HFFc6 (cell line): Measurements from ENCODE around the gene FAM78B. TPM values are rescaled to one million over a fixed set of nuclear protein-coding genes. Genes with fewer than 3 reads are reported as not detected.

Experiments
- DNase-seq: peaks from one replicate; pipeline ENCODE4 v3.0.0-alpha.2; 2018
- H3K27ac Mint-ChIP-seq: 2 replicates; pipeline ENCODE4 v1.8.0; 2020; ENCODE audit warnings: mild to moderate bottlenecking, mixed read lengths
- H3K27me3 Mint-ChIP-seq: 2 replicates; pipeline ENCODE4 v1.8.0; 2021; ENCODE audit warnings: mild to moderate bottlenecking, moderate library complexity, mixed read lengths; ENCODE audit not compliant: insufficient read depth
- H3K36me3 Mint-ChIP-seq: 2 replicates; pipeline ENCODE4 v1.8.0; 2021; ENCODE audit warnings: low read depth, mixed read lengths
- H3K4me1 Mint-ChIP-seq: 2 replicates; pipeline ENCODE4 v1.8.0; 2020; ENCODE audit warnings: low read depth, mixed read lengths
- H3K4me3 Mint-ChIP-seq: 2 replicates; pipeline ENCODE4 v1.8.0; 2020; ENCODE audit warnings: mild to moderate bottlenecking, moderate library complexity, mixed read lengths
- H3K9me3 Mint-ChIP-seq: 2 replicates; pipeline ENCODE4 v1.8.0; 2020; ENCODE audit warnings: mild to moderate bottlenecking, mixed read lengths
- total RNA-seq, 6 experiments: library from RNA; stranded (reverse); fragmentation: NEBNext Ultra II Directional; extraction: Animal tissue kit (Norgen Biotek cat#: 25700); gene quantifications; 2 replicates in 1 of 6; 3 replicates in 5 of 6; pipeline ENCODE4 v1.2.3, GENCODE V29; 2021
- TF ChIP-seq, protein P1 (sequence below): fragments of 200-600 bp; sonication (generic); IDR thresholded peaks from 2 replicates; pipeline ENCODE4 v1.5.0; 2021; ENCODE audit warnings: antibody characterized with exemption, mild to moderate bottlenecking

Gene FAM78B
- total RNA-seq, 6 experiments from 2014 or later: 0.11 to 0.14 TPM; not detected in 4

DNA sequence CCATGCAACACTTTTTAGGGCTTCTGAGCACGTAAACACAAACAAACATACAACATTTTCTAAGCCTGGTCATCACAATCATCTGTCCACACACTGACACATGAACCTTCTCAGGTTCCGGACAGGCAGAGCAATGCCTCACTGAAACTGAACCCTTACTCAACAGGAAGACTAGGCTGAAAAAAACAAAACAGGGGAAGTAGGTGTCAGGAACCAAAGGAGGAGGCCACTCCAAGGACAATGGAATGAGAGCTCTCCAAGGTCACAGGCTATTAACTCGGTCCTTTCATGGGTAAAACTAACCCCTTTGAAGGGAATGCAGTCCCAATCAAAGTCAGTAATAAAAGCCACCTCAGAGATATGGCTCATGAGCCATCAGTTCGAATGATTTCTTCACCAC lies 76.6 kb downstream of the FAM78B start:
- Mint-ChIP-seq H3K36me3 (no peaks in the 10 kb centered on the region; the same call in 1 of the 2 replicates), H3K4me1 (no peaks in the 10 kb centered on the region), H3K27me3 (peaks cover 2% of the 10 kb centered on the region; the same call in 1 of the 2 replicates), H3K9me3 (peaks cover 42% of the 10 kb centered on the region), H3K4me3 (no peak overlapping the region), H3K27ac (no peak overlapping the region)
- TF ChIP-seq, protein P1, sequence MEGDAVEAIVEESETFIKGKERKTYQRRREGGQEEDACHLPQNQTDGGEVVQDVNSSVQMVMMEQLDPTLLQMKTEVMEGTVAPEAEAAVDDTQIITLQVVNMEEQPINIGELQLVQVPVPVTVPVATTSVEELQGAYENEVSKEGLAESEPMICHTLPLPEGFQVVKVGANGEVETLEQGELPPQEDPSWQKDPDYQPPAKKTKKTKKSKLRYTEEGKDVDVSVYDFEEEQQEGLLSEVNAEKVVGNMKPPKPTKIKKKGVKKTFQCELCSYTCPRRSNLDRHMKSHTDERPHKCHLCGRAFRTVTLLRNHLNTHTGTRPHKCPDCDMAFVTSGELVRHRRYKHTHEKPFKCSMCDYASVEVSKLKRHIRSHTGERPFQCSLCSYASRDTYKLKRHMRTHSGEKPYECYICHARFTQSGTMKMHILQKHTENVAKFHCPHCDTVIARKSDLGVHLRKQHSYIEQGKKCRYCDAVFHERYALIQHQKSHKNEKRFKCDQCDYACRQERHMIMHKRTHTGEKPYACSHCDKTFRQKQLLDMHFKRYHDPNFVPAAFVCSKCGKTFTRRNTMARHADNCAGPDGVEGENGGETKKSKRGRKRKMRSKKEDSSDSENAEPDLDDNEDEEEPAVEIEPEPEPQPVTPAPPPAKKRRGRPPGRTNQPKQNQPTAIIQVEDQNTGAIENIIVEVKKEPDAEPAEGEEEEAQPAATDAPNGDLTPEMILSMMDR: no peak
- no peak for DNase-seq

GRCh38 chr1:166089804-166090203 lies 77.0 kb downstream of the FAM78B start:
- no peak for DNase-seq
- peaks cover 40% of the 10 kb centered on the region for H3K9me3 Mint-ChIP-seq
- H3K36me3 Mint-ChIP-seq: no peaks in the 10 kb centered on the region; the same call in 1 of the 2 replicates
- TF ChIP-seq, protein P1: no peak
- no peak overlapping the region for H3K4me3 Mint-ChIP-seq
- H3K27ac Mint-ChIP-seq: no peak overlapping the region
- H3K4me1 Mint-ChIP-seq: no peaks in the 10 kb centered on the region
- peaks cover 2% of the 10 kb centered on the region; the same call in 1 of the 2 replicates for H3K27me3 Mint-ChIP-seq

- no peaks in the 10 kb centered on the region for H3K4me1 Mint-ChIP-seq
- no peaks in the 10 kb centered on the region; the same call in 1 of the 2 replicates for H3K36me3 Mint-ChIP-seq
- peaks cover 2% of the 10 kb centered on the region; the same call in 1 of the 2 replicates for H3K27me3 Mint-ChIP-seq
- H3K27ac Mint-ChIP-seq: no peak overlapping the region
- H3K4me3 Mint-ChIP-seq: no peak overlapping the region
- DNase-seq: no peak
- H3K9me3 Mint-ChIP-seq: peaks cover 48% of the 10 kb centered on the region
- TF ChIP-seq, protein P1: no peak
These were observed 78.2 kb downstream of the FAM78B start for GRCh38 chr1:166088572-166088955.

DNA sequence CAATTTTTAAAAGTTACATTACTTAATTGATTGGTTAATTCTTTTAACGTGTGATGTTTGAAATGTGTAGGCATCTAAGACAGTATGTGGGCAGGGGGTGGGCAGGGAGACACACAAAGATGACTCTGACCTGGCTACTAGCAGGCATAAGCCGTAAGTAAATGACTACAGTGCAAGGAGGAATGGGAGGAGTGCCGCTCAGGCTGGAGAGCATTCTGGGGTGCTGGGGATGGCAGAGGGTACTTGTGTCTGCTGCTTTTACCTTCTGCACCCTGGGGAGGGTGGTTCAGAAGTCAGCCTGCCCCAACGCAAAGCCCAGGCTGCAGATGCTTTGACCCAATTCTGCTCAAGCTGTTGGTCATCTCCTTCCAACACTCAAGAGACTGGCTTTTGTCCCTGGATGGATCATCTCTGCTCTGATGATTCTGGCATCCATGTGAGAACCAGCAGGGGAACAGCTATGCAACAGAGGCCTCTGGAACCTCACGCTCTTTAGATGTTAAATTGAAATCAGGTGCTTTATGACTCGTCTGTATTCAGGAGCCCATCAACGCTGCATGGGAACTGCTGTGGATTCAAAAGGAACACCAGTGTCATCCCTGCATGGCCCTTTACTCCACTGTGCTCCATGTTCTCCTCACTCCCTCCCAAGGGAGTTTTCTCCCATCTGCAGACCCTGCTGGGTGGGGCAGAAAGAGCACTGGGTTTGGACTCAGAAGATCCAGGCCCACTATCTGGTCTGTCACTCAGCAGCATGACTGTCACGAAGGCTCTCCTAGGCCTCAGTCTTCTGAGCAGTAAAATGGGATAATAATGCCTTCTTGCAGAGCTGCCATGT lies 78.8 kb downstream of the FAM78B start:
- Mint-ChIP-seq H3K27ac (no peak overlapping the region), H3K36me3 (no peaks in the 10 kb centered on the region; the same call in 1 of the 2 replicates), H3K27me3 (peaks cover 2% of the 10 kb centered on the region; the same call in 1 of the 2 replicates), H3K9me3 (peaks cover 48% of the 10 kb centered on the region), H3K4me3 (no peak overlapping the region), H3K4me1 (no peaks in the 10 kb centered on the region)
- no peak for DNase-seq
- TF ChIP-seq, protein P1: no peak

- no peak for DNase-seq
- H3K9me3 Mint-ChIP-seq: peaks cover 52% of the 10 kb centered on the region
- TF ChIP-seq, protein P1: no peak
- H3K27ac Mint-ChIP-seq: no peak overlapping the region
- H3K27me3 Mint-ChIP-seq: peaks cover 2% of the 10 kb centered on the region
- H3K4me3 Mint-ChIP-seq: no peak overlapping the region
- H3K36me3 Mint-ChIP-seq: no peaks in the 10 kb centered on the region; the same call in 1 of the 2 replicates
- H3K4me1 Mint-ChIP-seq: no peaks in the 10 kb centered on the region
These were observed 80.5 kb downstream of the FAM78B start for GRCh38 chr1:166086113-166086883.
